Ecto neural progenitor cell (in vitro differentiated cells): ENCODE measurements around the gene ZBTB20.

Experiments used
- DNase-seq: peaks from one replicate; pipeline ENCODE4 v3.0.0-alpha.2; 2018; ENCODE audit warnings: low spot score

The ZBTB20 gene

GRCh38 chr3:114284644-114285043, 862.4 kb downstream of the ZBTB20 start:
- no peak for DNase-seq
